Neural progenitor cell (in vitro differentiated cells): Measurements from ENCODE around the gene PCSK6. TPM values are rescaled to one million over a fixed set of nuclear protein-coding genes. Genes with fewer than 3 reads are reported as not detected.

Experiments used
- DNase-seq: peaks from one replicate; pipeline ENCODE4 v3.0.0-alpha.2; 2016; ENCODE audit warnings: low spot score
- H2AFZ ChIP-seq: fragments of 200-600 bp; sonication (generic); replicated peaks from 2 replicates; pipeline ENCODE4 v1.6.1; 2016; ENCODE audit warnings: antibody characterized with exemption
- H3F3A ChIP-seq: fragments of 200-600 bp; sonication (generic); 2 replicates; pipeline ENCODE4 v1.6.1; 2016; ENCODE audit warnings: antibody characterized with exemption, low read depth
- H3K27ac ChIP-seq: fragments of 200-600 bp; sonication (generic); 2 replicates; pipeline ENCODE4 v1.5.1; 2016; ENCODE audit warnings: mild to moderate bottlenecking
- H3K27me3 ChIP-seq: fragments of 200-600 bp; sonication (generic); 2 replicates; pipeline ENCODE4 v1.6.1; 2016; ENCODE audit warnings: mild to moderate bottlenecking, moderate library complexity
- H3K36me3 ChIP-seq: fragments of 200-600 bp; sonication (generic); 2 replicates; pipeline ENCODE4 v1.5.1; 2016
- H3K4me1 ChIP-seq: fragments of 200-600 bp; sonication (generic); 2 replicates; pipeline ENCODE4 v1.6.1; 2016; ENCODE audit warnings: mixed run types
- H3K4me2 ChIP-seq: fragments of 200-600 bp; sonication (generic); 2 replicates; pipeline ENCODE4 v1.6.1; 2016
- H3K4me3 ChIP-seq: fragments of 200-600 bp; sonication (generic); 2 replicates; pipeline ENCODE4 v1.5.1; 2016
- H3K79me2 ChIP-seq: fragments of 200-600 bp; sonication (generic); 2 replicates; pipeline ENCODE4 v1.6.1; 2016; ENCODE audit warnings: low read depth
- H3K9ac ChIP-seq: fragments of 200-600 bp; sonication (generic); 2 replicates; pipeline ENCODE4 v1.6.1; 2016
- H3K9me3 ChIP-seq: fragments of 200-600 bp; sonication (generic); 2 replicates; pipeline ENCODE4 v1.5.1; 2016; ENCODE audit warnings: low read depth
- H4K20me1 ChIP-seq: fragments of 200-600 bp; sonication (generic); 2 replicates; pipeline ENCODE4 v1.6.1; 2016; ENCODE audit warnings: low read depth
- H3K27ac Mint-ChIP-seq: 3 replicates; pipeline ENCODE4 v1.8.0; 2021; ENCODE audit warnings: mixed read lengths
- H3K27me3 Mint-ChIP-seq: 2 replicates; pipeline ENCODE4 v1.8.0; 2022; ENCODE audit warnings: low read depth, mild to moderate bottlenecking, inconsistent platforms, moderate library complexity, mixed read lengths; ENCODE audit not compliant: insufficient read depth
- H3K36me3 Mint-ChIP-seq: 3 replicates; pipeline ENCODE4 v1.8.0; 2021; ENCODE audit warnings: mixed read lengths
- H3K4me1 Mint-ChIP-seq: 3 replicates; pipeline ENCODE4 v1.8.0; 2021; ENCODE audit warnings: mixed read lengths
- H3K4me3 Mint-ChIP-seq: 3 replicates; pipeline ENCODE4 v1.8.0; 2021; ENCODE audit warnings: mild to moderate bottlenecking, moderate library complexity, mixed read lengths
- H3K9me3 Mint-ChIP-seq: 3 replicates; pipeline ENCODE4 v1.8.0; 2020; ENCODE audit warnings: mixed read lengths
- CTCF ChIP-seq: fragments of 200-600 bp; sonication (generic); IDR thresholded peaks from 2 replicates; pipeline ENCODE4 v1.5.1; 2017; ENCODE audit warnings: antibody characterized with exemption, mild to moderate bottlenecking
- EZH2 ChIP-seq: fragments of 200-600 bp; sonication (generic); IDR thresholded peaks from 2 replicates; pipeline ENCODE4 v1.6.1; 2017; ENCODE audit warnings: antibody characterized with exemption, mild to moderate bottlenecking, moderate library complexity
- EZH2phosphoT487 ChIP-seq: fragments of 200-600 bp; sonication (generic); IDR thresholded peaks from 2 replicates; pipeline ENCODE4 v1.6.1; 2017; ENCODE audit warnings: antibody characterized with exemption
- total RNA-seq: library from RNA; depleted of rRNA; stranded (reverse); fragments of >200 nt; gene quantifications from 2 replicates; pipeline ENCODE4 v1.2.3, GENCODE V29; 2015; ENCODE audit warnings: low replicate concordance

PCSK6 gene
- total RNA-seq, 1 donor from 2014 or later: 1.9 TPM

GRCh38 chr15:101453123-101454120 is 36.1 kb downstream of the PCSK6 start:
- no peak overlapping the region for H3K9ac ChIP-seq
- DNase-seq: peak; percentile 37

GRCh38 chr15:101452572-101452971 is 36.9 kb downstream of the PCSK6 start:
- no peak overlapping the region for H3K4me3 Mint-ChIP-seq
- Histone ChIP-seq H3K36me3 (no peaks in the 10 kb centered on the region), H4K20me1 (no peaks in the 10 kb centered on the region), H2AFZ (no peak overlapping the region), H3K4me1 (peaks cover 14% of the 10 kb centered on the region), H3F3A (no peaks in the 10 kb centered on the region), H3K9me3 (no peaks in the 10 kb centered on the region), H3K4me3 (no peak overlapping the region), H3K27ac (no peak overlapping the region), H3K27me3 (no peaks in the 10 kb centered on the region), H3K9ac (no peak overlapping the region), H3K79me2 (no peaks in the 10 kb centered on the region), H3K4me2 (no peak overlapping the region)
- no peak for DNase-seq
- H3K4me1 Mint-ChIP-seq: peaks cover 49% of the 10 kb centered on the region
- H3K27me3 Mint-ChIP-seq: peaks cover 2% of the 10 kb centered on the region
- H3K9me3 Mint-ChIP-seq: no peaks in the 10 kb centered on the region
- no peaks in the 10 kb centered on the region for H3K36me3 Mint-ChIP-seq
- H3K27ac Mint-ChIP-seq: peak overlapping the region; percentile 7
- TF ChIP-seq EZH2phosphoT487 (no peak), EZH2 (no peak), CTCF (no peak)

More at GRCh38 chr15:101453123-101454120, 36.1 kb downstream of the PCSK6 start:
- H3K36me3 Mint-ChIP-seq: no peaks in the 10 kb centered on the region
- H3K27ac ChIP-seq: no peak overlapping the region
- no peak overlapping the region for H3K4me3 ChIP-seq
- H3F3A ChIP-seq: no peaks in the 10 kb centered on the region
- peaks cover 14% of the 10 kb centered on the region for H3K4me1 ChIP-seq
- no peak overlapping the region for H3K4me3 Mint-ChIP-seq
- no peak overlapping the region for H2AFZ ChIP-seq
- no peaks in the 10 kb centered on the region for H3K79me2 ChIP-seq
- peaks cover 46% of the 10 kb centered on the region for H3K4me1 Mint-ChIP-seq
- no peaks in the 10 kb centered on the region for H4K20me1 ChIP-seq
- H3K9me3 ChIP-seq: no peaks in the 10 kb centered on the region
- TF ChIP-seq CTCF (no peak), EZH2 (no peak), EZH2phosphoT487 (no peak)
- H3K9me3 Mint-ChIP-seq: no peaks in the 10 kb centered on the region
- peak overlapping the region; percentile 53 for H3K27ac Mint-ChIP-seq
- no peaks in the 10 kb centered on the region for H3K27me3 ChIP-seq
- H3K4me2 ChIP-seq: no peak overlapping the region
- H3K36me3 ChIP-seq: no peaks in the 10 kb centered on the region
- peaks cover 2% of the 10 kb centered on the region for H3K27me3 Mint-ChIP-seq

GRCh38 chr15:101451846-101452245 is 37.7 kb downstream of the PCSK6 start:
- H3K27me3 ChIP-seq: no peaks in the 10 kb centered on the region
- no peaks in the 10 kb centered on the region for H3K36me3 ChIP-seq
- H3K79me2 ChIP-seq: no peaks in the 10 kb centered on the region
- no peak overlapping the region for H3K4me3 Mint-ChIP-seq
- H3K9me3 Mint-ChIP-seq: no peaks in the 10 kb centered on the region
- peaks cover 4% of the 10 kb centered on the region for H3K27me3 Mint-ChIP-seq
- peaks cover 49% of the 10 kb centered on the region for H3K4me1 Mint-ChIP-seq
- DNase-seq: no peak
- peak overlapping the region; percentile 7 for H3K27ac Mint-ChIP-seq
- H4K20me1 ChIP-seq: no peaks in the 10 kb centered on the region
- H2AFZ ChIP-seq: no peak overlapping the region
- H3K9me3 ChIP-seq: no peaks in the 10 kb centered on the region
- no peak overlapping the region for H3K4me3 ChIP-seq
- H3K4me2 ChIP-seq: no peak overlapping the region
- no peak overlapping the region for H3K9ac ChIP-seq
- H3K36me3 Mint-ChIP-seq: no peaks in the 10 kb centered on the region
- no peak overlapping the region for H3K27ac ChIP-seq
- no peak for TF ChIP-seq EZH2
- TF ChIP-seq EZH2phosphoT487: no peak
- TF ChIP-seq CTCF: no peak
- H3K4me1 ChIP-seq: peaks cover 14% of the 10 kb centered on the region
- no peaks in the 10 kb centered on the region for H3F3A ChIP-seq
